Renal cortical epithelial cell (primary cell): ENCODE results near the gene SCNN1A. TPM values are rescaled to one million over a fixed set of nuclear protein-coding genes. Genes with fewer than 3 reads are reported as not detected.
A peak's percentile ranks its signal among the peaks of the same experiment; 100 is the strongest.

Experiments
- DNase-seq: peaks from one replicate; pipeline ENCODE4 v3.0.0-alpha.2; 2011; ENCODE audit warnings: low read depth
- total RNA-seq: library from RNA; depleted of rRNA; stranded (reverse); fragments of >200 nt; gene quantifications from 2 replicates; pipeline ENCODE4 v1.2.3, GENCODE V29; 2014

The SCNN1A gene
- total RNA-seq, 1 donor from 2014 or later, result 243 TPM

DNA sequence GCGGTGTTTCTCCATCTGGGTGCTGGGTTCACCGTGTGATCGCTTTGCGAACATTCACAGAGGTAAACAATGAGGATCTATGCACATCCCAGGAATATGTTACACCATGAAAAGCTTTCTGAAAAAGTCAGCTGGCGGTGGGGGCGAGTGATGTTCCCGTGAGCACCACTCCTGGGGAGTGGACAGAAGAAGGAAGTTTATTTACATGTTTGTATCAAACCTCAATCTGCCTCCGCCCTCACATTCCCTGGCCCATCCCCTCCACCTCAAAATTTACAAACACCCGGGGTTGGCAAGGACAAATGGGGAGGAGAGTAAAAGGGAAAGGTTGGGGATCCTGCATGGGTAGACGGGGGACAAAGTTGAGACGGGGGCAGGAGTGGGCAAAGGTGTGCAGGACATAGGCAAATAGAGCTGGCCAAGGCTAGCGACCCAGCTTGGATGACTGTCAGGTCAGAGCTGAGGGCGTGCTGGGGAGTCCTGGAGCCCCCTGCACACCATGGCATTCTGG lies 40.4 kb downstream of the SCNN1A start:
- DNase-seq, result no peak

DNA sequence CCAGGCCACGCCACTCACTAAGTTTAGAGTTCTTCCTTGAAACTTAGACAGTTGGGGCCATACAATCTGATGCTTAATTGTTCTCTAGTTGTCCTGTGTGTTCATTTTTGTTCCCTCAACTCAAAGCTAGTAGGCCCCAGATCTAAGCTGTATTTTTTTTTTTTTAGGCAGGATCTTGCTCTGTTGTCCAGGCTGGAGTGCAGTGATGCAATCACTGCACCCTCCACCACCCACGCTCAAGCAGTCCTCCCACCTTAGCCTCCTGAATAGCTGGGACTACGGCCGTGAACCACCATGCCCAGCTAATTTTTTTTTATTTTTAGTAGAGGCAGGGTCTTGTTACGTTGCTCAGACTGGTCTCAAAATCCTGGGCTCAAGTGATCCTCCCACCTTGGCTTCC lies 41.0 kb downstream of the SCNN1A start:
- DNase-seq, result no peak

DNA sequence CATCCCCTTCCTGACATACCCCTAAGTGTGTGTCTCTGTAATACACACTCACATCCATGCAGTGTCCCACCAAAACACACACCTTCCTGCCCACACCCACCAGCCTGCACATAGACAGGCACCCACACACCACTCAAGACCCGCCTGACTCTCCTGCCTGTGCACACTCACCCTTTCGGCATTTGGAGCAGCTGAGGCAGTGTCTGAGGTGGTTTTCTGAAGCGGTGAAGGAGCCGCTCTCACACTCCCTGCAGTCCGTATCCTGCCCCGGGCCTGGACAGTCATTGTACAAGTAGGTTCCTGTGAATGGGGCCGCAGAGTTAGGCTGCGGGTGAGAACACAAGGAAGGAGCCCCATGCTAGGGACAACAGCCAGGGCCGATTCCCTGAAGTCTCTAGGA lies 41.8 kb downstream of the SCNN1A start:
- DNase-seq, result no peak

DNA sequence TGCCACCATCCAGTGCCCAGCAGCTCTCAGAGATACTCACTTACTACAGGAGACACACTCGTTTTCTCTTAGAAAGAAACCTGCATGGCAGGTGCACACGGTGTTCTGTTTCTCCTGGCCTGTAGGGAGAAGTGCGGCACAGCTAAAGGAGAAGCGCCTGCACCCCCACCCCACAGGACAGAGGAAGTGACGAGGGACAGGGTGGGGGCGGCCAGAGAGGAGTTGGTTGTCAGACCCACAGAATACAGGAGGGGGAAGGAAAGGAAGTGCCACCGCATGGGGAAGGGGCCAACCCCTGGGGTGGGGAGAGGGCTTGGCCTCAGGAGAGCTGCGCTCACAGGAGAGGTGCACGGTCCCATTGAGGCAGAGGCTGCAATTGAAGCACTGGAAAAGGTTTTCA lies 42.3 kb downstream of the SCNN1A start:
- no peak for DNase-seq

DNA sequence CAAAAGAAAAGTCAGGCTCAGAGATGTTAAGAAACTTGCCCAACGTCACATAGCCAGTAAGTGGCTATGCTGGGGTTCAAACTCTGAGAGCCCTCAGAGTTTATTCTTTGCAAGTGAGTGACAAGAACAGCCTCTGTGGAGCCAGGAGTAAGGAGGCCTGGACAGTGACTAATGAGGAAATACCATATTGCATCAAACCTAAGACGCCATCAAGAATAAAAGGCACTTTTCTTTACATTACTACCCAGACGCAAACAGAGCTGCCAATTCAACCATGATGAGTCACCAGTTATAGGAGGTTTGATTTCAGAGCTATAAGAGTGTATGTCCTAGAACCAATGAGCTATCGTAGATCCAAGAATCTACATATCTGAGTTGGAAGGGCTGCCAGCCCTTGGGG lies 42.9 kb downstream of the SCNN1A start:
- no peak for DNase-seq

DNA sequence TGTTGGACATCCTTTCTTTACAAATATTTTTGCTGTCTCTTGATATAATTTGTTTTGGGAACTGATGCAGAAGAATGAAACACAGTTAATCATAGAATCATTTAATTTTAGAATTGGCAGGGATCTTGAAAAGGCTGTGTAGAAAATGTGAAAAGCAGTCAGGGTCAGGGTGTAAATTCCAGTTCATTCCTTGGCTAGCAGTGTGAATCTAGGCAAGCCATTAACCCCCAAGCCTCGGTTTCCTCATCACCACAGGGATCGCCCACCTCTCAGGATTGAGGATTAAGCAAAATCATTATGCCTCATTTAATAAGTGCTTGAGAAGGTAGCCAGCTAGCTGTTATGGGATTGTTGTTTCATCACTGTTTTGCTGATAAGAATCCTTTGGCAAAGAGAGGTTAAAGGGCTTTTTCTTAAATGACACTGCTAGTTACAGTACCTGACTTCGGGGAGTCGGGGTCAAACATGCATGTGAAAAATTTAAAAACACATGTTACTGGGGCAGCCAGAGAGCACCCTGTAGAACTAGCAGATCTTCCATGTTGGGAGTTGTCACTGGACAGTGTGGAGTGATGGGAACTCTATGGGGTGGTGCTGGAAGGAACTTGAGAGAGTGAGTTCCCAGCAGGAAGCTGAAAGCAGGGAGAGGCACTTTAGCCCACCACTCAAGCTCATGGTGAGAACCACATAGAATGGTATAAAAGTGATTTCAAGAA lies 44.2 kb downstream of the SCNN1A start:
- DNase-seq, result no peak

DNA sequence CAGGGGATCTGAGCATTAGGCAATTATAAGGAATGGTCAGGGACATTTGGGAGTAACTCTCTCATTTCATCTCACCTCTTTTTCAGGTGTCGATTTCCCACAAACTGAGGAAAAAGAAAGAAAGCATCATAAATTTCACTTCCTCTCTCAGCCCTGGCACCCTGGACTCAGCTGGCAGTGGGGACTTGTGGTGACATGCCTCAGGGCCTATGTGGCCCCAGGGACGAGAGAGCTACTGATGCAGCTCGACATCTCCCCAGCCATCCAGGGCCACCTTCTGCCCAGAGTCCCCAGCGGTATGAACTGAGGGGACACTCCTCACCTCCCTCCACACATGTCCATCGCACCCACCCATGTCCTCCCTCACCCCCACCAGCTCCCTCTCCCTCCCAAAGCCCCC lies 45.2 kb downstream of the SCNN1A start:
- DNase-seq, result no peak

DNA sequence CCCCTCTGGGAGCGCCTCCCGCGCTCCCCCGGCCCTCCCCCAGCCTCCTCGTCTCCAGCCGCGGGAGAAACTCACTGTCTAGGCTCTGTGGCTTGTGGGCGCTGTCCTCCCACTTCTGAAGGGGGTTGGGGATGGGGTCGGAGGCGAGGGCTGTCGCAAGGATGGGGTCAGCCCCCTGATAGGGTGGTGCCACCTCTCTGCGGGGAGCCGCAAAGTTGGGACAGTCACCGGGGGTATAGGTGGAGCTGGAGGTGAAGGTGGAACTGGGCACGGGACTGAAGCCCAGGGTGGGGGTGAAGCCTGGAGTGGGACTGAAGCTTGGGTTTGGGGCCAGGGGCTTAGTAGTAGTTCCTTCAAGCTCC lies 45.7 kb downstream of the SCNN1A start:
- no peak for DNase-seq

DNA sequence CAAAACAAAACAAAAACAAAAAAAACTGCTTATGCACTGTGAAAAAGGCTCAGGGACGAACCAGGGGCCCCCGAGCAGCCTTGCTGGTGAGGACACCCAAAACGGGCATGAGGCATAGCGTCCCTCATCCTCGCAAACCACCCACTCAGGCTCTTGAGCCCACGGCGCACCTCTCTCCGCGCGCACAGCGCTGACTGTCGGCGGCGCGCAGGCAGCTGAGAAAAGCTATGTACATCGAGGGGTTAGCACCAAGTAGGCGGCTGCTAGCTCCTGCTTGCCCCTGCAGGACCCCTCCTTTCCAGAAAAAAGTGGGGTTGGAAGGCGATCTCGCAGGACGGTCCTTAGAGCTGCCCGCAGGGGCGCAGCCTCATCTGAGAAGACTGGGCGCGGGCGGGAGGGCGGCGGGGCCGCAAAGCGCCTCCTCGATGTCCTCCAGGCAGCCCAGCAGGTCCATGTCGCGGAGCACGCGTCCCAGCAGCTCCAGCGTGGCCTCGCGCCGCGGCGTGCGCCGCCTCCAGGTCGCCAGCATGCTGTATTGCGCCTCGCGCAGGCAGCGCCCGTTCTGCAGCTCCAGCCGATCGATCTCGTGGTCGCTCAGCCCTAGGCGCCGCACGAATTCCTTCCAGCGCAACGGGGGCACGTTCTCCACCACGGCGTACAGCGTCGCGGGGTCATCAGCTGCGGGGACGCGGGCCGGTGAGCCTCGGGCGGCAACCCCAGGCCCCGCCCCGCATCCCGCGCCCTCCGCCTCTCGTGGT lies 46.2 kb downstream of the SCNN1A start:
- DNase-seq, result no peak

DNA sequence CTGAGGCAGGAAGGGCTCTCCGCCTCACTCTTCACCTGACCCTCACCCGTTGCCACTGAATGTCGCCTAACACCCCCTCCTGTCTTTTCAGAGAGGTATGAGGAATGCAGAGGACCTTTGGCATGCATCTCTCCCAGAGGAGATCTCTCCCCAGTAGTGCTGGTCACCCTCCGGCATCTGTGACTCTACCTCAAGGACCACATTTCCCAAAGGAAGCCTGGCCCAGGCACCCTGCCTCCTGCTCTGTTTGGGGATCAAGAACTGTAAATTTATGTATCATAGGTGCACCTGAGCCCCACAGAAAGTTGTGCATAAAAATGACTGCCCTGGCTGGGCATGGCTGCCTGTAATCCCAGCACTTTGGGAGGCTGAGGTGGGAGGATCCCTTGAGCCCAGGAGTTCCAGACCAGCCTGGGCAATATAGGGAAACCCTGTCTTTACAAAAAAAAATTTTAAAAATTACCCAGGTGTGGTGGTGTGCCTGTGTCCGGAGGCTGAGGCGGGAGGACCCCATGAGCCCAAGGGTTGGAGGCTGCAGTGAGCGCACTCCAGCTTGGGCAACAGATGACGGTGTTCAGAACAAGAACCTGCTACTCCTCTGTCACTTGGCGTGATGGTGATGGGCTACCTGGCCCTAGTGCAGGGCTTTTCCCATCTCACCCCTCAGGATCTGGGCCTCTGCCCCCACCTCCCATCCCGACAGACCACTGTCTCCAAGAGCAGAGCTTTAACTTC lies 47.2 kb downstream of the SCNN1A start:
- DNase-seq, result no peak

DNA sequence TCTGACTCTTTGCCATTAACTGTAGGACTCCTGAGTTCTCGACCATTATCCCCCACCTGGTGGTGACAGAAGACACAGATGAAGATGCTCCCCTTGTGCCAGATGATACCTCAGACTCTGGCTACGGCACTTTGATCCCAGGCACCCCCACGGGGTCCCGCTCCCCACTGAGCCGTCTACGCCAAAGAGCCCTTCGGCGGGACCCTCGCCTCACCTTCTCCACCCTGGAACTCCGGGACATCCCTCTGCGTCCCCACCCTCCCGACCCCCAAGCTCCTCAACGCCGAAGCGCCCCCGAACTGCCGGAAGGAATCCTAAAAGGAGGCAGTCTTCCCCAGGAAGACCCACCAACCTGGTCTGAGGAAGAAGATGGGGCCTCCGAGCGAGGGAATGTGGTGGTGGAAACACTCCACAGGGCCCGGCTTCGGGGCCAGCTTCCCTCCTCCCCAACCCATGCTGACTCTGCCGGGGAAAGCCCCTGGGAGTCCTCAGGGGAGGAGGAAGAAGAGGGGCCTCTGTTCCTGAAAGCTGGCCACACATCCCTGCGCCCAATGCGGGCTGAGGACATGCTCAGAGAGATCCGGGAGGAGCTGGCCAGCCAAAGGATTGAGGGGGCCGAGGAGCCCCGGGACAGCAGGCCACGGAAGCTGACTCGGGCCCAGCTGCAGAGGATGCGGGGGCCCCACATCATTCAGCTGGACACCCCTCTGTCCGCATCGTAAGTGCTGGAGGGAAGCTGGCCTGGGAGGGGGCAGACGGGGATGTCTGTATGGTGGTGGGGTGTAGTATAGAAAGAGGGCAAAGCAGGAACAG lies 47.9 kb downstream of the SCNN1A start:
- no peak for DNase-seq

DNA sequence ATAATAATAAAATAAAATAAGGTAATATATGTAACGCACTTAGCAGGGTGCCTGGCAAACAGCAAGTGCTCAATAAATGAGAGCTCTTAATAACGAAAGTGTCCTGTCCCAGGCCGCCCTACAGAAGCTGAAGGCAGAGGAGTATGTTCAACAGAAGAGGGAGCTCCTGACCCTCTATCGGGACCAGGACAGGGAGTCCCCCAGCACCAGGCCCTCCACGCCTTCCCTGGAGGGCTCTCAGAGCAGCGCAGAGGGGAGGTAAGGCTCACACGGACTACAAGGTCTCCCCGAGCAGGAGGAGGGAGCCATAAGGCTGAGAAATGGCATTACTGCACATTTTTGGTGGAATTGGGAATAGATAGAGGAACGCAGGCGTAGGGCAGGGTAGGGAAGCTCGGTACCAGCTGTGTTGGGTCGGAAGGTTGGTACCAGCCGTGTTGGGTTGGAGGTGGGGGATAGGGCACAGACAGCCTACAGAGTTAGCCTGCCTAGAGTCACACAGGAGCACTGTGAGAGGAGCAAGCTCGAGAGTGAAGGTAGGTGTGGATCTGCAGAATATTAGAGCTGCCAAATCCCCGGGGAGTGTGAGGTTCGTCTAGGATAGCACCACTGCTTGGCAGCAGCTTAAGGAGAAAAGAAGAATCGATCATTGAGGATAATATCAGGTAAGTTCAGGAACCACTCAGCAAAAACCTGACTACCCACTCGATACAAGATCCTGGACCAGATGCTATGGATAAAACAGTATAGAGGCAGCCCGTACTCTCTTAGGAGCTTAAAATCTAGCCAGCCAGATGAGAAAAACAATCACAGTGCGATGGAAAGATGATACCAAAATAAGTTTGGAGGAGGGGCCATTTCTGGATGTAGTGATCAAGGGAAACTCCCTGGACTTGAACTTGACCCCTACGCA lies 48.8 kb downstream of the SCNN1A start:
- no peak for DNase-seq

DNA sequence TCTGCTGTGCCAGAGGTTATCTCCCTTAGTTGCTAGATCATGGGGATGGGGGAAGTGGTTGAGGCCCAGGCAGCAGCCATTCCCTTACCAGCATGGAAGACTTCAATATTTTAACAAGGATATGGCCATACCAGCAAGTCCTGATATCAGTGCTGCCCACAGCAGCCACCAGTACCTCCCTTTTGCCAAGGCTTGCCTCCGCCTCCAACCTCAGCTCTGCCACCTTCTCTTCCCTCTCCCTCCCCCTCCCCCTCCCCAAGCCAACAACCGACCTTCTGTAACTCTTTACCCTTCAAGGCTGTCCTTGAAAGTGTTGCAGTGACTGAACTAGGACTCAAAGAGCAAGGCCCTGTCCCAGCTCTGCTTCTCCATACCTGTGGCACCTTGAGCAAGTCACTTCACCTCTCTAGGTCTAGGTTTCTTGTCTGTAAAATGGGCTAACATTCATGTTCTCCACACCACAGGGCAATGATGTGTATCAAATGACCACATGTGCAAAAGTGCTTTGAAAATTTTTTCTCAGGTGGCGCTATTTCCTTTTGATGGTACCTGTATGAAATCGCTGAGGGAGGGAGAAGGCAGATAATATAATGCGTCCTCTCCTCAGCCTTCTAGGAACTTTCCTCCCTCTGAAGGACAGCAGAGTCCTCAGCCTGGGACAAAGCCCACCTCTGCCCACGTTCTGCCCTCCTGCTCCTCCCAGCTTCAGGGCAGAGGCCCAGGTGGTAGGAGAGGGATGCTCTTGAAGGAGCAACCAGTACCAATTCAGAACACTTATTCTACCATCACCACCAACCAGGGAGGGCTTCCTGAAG lies 50.2 kb downstream of the SCNN1A start:
- DNase-seq, result no peak

DNA sequence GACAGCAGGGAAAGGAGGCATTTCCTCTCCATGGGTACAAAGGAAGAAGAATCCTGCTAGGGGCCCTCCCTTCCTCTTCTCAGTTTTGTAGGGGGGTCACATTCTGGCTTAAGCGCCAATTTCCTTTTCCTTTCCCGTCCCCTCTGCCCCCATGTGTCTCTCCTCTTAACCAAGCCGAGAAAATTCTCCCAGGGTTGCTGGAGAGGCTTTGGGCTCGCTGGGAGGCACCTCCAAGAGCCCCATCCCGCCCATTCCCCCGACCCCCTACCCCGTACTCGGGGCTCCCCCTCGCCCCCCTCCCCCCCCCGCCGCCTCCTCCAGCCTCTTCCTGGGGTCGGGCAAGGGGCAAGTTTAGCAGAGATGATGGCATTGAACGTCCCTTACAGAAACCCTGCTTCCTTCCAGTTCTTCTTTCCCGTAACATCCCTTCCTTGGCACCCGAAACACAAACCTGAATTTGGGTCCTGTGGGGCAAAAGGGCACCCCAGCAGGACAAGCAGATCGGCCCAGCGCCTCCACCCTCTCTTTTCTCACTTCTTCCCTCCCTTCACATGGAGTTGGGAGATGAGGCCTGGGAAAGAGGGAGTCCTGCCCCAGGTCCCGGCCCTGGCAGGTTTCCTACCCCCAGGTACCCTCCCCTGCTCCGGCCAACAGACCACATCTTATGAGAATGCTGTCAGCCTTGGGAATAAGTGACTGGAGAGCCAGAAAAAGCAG lies 51.2 kb downstream of the SCNN1A start:
- DNase-seq, result no peak

DNA sequence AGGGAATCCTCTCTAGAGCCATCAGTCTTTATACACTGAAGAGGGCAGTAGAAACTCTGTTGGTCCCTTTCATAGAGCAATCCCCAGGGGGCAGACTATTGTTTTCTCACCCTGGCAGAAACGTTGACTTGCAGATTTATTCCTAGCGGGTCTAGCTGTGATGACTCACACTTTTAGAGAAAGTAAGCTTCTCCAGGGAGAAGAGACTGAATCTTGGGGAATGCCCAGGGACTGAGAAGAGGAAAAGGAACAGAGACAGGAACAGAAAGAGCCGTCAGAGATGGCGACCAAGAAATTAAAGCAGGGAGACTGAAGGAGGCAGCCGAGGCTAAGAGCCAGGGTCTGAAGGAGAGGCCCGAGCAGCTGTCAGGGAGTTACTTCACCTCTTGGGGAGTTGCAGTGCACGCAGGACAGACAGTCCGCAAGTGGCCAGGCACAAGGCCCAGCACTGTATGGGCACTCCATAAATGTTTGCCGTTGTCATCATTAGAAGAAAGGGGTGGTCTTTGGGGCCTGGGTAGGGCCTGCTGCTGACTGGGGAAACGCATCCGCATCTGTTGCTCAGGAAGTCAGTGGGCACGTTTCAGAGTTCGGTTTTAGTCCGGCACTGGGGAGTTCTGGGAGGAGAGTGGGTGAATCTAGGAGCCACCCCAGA lies 51.9 kb downstream of the SCNN1A start:
- peak; percentile 97 for DNase-seq

DNA sequence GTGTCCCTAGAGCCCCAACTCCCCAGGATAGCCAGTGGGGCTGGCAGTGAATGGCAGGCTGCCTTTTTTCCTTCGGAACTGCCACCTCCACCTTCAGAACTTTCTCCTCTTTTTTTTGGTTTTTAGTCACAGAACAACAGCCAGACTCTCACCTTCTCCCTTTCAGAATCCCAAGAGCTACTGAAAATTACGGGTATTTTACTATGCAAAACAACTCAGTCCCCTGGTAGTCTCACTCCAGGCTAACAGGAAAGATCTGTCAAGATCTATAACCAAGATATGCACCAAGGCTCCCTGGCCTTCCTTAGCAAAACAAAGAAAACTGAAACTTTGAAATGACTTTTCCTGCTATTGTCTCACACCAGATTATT lies 52.4 kb downstream of the SCNN1A start:
- no peak for DNase-seq

DNA sequence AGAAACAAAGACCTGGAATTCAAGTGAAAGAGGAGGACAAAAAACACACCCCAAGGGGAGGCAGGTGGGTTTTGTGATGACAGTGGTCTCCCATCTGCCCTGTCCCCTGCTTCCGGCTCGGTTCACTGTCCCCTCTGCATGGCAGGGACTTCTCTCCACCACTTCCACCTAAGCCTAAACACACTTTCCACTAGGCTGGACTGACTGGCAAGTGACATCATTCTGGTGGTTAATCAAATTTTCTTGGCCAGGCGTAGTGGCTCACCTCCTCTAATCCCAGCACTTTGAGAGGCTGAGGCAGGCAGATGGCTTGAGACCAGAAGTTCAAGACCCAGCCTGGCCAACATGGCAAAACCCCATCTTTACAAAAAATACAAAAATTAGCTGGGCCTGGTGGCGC lies 53.0 kb downstream of the SCNN1A start:
- DNase-seq, result no peak

DNA sequence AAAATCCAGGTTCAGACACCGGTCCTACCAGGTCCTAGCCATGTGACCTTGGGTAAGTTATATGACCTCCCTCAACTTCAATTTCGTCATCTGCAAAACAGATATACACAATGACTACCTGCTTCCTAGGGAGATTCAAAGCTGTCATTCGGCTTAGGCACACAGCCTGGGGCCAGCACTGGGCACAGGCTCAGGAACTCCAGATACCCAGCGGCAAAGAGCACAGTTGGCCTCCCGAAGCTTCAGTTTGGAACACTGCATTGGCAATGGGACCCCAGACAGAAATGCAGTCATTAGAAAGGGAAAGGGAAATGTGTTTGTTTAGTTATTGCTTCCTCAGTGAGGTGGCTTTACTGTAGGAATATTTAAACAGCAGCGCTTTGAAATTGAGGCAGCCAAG lies 53.5 kb downstream of the SCNN1A start:
- DNase-seq, result no peak

DNA sequence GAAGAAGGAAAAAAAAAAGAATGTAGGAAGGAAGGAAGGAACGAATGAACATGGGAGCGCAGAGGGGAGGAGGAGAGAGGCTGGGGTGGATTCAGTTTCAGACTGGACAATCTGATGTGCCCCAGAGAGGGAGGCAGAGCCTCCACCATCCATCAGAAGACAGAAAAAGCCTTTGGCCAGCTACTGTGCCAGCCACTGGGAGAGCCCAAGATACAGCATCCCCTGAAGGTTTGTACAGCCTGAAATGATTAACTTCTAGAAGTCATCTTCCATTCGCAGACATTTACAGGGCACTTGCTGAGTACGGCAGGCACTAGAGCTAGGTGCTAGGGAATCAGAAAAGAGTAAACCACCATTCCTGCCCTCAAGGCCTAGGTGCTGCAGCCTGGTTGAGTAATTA lies 55.9 kb downstream of the SCNN1A start:
- no peak for DNase-seq
